ENCODE results near the gene SEC31A.

Gene SEC31A

GRCh38 chr4:82780170-82780751 is 110.7 kb downstream of the SEC31A start:
- Histone ChIP-seq H3K36me3 (ENCODE audit: control insufficient read depth in 2 of 2, insufficient read depth in 1 of 2, low read length in 2 of 2) (no peaks in the 10 kb centered on the region), H3K4me3 (ENCODE audit: low read depth, low read length) (no peak overlapping the region), H3K27ac (ENCODE audit: extremely low read depth, low read depth, low read length) (peak overlapping the region; percentile 61), H3K9me3 (ENCODE audit: control insufficient read depth, insufficient read depth, low read depth, low read length) (no peaks in the 10 kb centered on the region), H3K4me1 (ENCODE audit: control insufficient read depth, insufficient read depth, low read length) (peaks cover 13% of the 10 kb centered on the region)
- POLR2A ChIA-PET, result interaction anchor here (0.6 kb wide), 1 partner anchor 210 kb away, joined by 3 read pairs; no protein-coding TSS in a partner anchor
- CTCF ChIA-PET, result interaction anchor here (0.7 to 1.5 kb wide), 4 partner anchors 19 to 330 kb away, joined by 3 to 5 read pairs (median 4); no protein-coding TSS in a partner anchor
- TF ChIP-seq, protein P1, sequence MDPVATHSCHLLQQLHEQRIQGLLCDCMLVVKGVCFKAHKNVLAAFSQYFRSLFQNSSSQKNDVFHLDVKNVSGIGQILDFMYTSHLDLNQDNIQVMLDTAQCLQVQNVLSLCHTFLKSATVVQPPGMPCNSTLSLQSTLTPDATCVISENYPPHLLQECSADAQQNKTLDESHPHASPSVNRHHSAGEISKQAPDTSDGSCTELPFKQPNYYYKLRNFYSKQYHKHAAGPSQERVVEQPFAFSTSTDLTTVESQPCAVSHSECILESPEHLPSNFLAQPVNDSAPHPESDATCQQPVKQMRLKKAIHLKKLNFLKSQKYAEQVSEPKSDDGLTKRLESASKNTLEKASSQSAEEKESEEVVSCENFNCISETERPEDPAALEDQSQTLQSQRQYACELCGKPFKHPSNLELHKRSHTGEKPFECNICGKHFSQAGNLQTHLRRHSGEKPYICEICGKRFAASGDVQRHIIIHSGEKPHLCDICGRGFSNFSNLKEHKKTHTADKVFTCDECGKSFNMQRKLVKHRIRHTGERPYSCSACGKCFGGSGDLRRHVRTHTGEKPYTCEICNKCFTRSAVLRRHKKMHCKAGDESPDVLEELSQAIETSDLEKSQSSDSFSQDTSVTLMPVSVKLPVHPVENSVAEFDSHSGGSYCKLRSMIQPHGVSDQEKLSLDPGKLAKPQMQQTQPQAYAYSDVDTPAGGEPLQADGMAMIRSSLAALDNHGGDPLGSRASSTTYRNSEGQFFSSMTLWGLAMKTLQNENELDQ (tag by site-specific recombination; IDR thresholded peaks at IDR 0.05; ENCODE audit: low read depth), result no peak
- no peak for TF ChIP-seq ZNF426 (tag by site-specific recombination; IDR thresholded peaks at IDR 0.05)
- TF ChIP-seq, protein P2, sequence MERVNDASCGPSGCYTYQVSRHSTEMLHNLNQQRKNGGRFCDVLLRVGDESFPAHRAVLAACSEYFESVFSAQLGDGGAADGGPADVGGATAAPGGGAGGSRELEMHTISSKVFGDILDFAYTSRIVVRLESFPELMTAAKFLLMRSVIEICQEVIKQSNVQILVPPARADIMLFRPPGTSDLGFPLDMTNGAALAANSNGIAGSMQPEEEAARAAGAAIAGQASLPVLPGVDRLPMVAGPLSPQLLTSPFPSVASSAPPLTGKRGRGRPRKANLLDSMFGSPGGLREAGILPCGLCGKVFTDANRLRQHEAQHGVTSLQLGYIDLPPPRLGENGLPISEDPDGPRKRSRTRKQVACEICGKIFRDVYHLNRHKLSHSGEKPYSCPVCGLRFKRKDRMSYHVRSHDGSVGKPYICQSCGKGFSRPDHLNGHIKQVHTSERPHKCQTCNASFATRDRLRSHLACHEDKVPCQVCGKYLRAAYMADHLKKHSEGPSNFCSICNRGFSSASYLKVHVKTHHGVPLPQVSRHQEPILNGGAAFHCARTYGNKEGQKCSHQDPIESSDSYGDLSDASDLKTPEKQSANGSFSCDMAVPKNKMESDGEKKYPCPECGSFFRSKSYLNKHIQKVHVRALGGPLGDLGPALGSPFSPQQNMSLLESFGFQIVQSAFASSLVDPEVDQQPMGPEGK (tag by site-specific recombination; IDR thresholded peaks at IDR 0.05), result no peak
- TF ChIP-seq, protein P3, sequence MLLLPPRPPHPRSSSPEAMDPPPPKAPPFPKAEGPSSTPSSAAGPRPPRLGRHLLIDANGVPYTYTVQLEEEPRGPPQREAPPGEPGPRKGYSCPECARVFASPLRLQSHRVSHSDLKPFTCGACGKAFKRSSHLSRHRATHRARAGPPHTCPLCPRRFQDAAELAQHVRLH (tag by site-specific recombination; IDR thresholded peaks at IDR 0.05), result no peak
- no peak for TF ChIP-seq PRDM2 (tag by site-specific recombination; IDR thresholded peaks at IDR 0.05; ENCODE audit: borderline replicate concordance)
- no peak for TF ChIP-seq ZNF645 (tag by site-specific recombination; IDR thresholded peaks at IDR 0.05)
- TF ChIP-seq EGR2 (tag by site-specific recombination; IDR thresholded peaks at IDR 0.05; ENCODE audit: low read depth), result no peak
- TF ChIP-seq KLF1 (tag by site-specific recombination; IDR thresholded peaks at IDR 0.05), result no peak
- no peak for TF ChIP-seq KLF17 (tag by site-specific recombination; IDR thresholded peaks at IDR 0.05)
- TF ChIP-seq ZNF768 (tag by site-specific recombination; IDR thresholded peaks at IDR 0.05), result no peak
- no peak for TF ChIP-seq ZNF449 (tag by site-specific recombination; IDR thresholded peaks at IDR 0.05)
- TF ChIP-seq ZNF76 (tag by site-specific recombination; IDR thresholded peaks at IDR 0.05; ENCODE audit: borderline replicate concordance, low read depth), result no peak
- no peak for TF ChIP-seq ZNF157 (tag by site-specific recombination; IDR thresholded peaks at IDR 0.05)
- no peak for TF ChIP-seq ZNF623 (tag by site-specific recombination; IDR thresholded peaks at IDR 0.05)
- no peak for TF ChIP-seq ZNF2 (tag by site-specific recombination; IDR thresholded peaks at IDR 0.05)
- TF ChIP-seq, protein P4, sequence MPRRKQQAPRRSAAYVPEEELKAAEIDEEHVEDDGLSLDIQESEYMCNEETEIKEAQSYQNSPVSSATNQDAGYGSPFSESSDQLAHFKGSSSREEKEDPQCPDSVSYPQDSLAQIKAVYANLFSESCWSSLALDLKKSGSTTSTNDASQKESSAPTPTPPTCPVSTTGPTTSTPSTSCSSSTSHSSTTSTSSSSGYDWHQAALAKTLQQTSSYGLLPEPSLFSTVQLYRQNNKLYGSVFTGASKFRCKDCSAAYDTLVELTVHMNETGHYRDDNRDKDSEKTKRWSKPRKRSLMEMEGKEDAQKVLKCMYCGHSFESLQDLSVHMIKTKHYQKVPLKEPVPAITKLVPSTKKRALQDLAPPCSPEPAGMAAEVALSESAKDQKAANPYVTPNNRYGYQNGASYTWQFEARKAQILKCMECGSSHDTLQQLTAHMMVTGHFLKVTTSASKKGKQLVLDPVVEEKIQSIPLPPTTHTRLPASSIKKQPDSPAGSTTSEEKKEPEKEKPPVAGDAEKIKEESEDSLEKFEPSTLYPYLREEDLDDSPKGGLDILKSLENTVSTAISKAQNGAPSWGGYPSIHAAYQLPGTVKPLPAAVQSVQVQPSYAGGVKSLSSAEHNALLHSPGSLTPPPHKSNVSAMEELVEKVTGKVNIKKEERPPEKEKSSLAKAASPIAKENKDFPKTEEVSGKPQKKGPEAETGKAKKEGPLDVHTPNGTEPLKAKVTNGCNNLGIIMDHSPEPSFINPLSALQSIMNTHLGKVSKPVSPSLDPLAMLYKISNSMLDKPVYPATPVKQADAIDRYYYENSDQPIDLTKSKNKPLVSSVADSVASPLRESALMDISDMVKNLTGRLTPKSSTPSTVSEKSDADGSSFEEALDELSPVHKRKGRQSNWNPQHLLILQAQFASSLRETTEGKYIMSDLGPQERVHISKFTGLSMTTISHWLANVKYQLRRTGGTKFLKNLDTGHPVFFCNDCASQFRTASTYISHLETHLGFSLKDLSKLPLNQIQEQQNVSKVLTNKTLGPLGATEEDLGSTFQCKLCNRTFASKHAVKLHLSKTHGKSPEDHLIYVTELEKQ (tag by site-specific recombination; IDR thresholded peaks at IDR 0.05; ENCODE audit: borderline replicate concordance), result no peak
- no peak for TF ChIP-seq ZNF132 (tag by site-specific recombination; IDR thresholded peaks at IDR 0.05; ENCODE audit: borderline replicate concordance)
